Measurements from ENCODE around the gene SARNP. TPM values are rescaled to one million over a fixed set of nuclear protein-coding genes. Genes with fewer than 3 reads are reported as not detected.

Gene SARNP
- total RNA-seq, 1 donor from 2014 or later: 266 TPM

GRCh38 chr12:55797550-55797949 is 20.0 kb downstream of the SARNP start:
- H3K4me1 ChIP-seq: peaks cover 10% of the 10 kb centered on the region
- H3K27ac ChIP-seq: no peak overlapping the region
- no peaks in the 10 kb centered on the region for H3K9me3 Mint-ChIP-seq
- peaks cover 23% of the 10 kb centered on the region for H3K36me3 Mint-ChIP-seq
- H4K20me1 ChIP-seq (ENCODE audit: low read depth): peaks cover 57% of the 10 kb centered on the region
- no peak overlapping the region for H3K4me2 ChIP-seq
- no peak overlapping the region for H3K4me3 ChIP-seq
- H3K4me1 Mint-ChIP-seq: peaks cover 4% of the 10 kb centered on the region
- H3F3A ChIP-seq (ENCODE audit: low read depth): peaks cover 31% of the 10 kb centered on the region
- H3K9ac ChIP-seq: no peak overlapping the region
- no peak overlapping the region for H3K4me3 Mint-ChIP-seq
- H3K27ac Mint-ChIP-seq: no peak overlapping the region
- no peak for DNase-seq (ENCODE audit: low spot score)
- TF ChIP-seq EZH2phosphoT487 (IDR thresholded peaks at IDR 0.05): no peak
- no peak for TF ChIP-seq CTCF (IDR thresholded peaks at IDR 0.05)
- TF ChIP-seq EZH2 (IDR thresholded peaks at IDR 0.05): no peak
- no peaks in the 10 kb centered on the region for H3K27me3 Mint-ChIP-seq (ENCODE audit: insufficient read depth, low read depth)
- peaks cover 68% of the 10 kb centered on the region for H3K79me2 ChIP-seq (ENCODE audit: low read depth)
- H3K9me3 ChIP-seq (ENCODE audit: low read depth): no peaks in the 10 kb centered on the region
- H3K36me3 ChIP-seq: peaks cover 30% of the 10 kb centered on the region
- no peak overlapping the region for H2AFZ ChIP-seq (replicated peaks)
- no peaks in the 10 kb centered on the region for H3K27me3 ChIP-seq

- no peak overlapping the region for H3K27ac Mint-ChIP-seq
These were observed 20.5 kb downstream of the SARNP start for GRCh38 chr12:55797068-55797467.

GRCh38 chr12:55795950-55796349 is 21.6 kb downstream of the SARNP start:
- Mint-ChIP-seq H3K4me1 (peaks cover 4% of the 10 kb centered on the region), H3K27me3 (ENCODE audit: insufficient read depth, low read depth) (no peaks in the 10 kb centered on the region), H3K9me3 (no peaks in the 10 kb centered on the region), H3K36me3 (peaks cover 27% of the 10 kb centered on the region), H3K27ac (no peak overlapping the region), H3K4me3 (no peak overlapping the region)
- H3K4me2 ChIP-seq: no peak overlapping the region
- peaks cover 31% of the 10 kb centered on the region for H3K36me3 ChIP-seq
- peaks cover 41% of the 10 kb centered on the region for H4K20me1 ChIP-seq (ENCODE audit: low read depth)
- no peak overlapping the region for H2AFZ ChIP-seq (replicated peaks)
- H3F3A ChIP-seq (ENCODE audit: low read depth): peaks cover 37% of the 10 kb centered on the region
- H3K27ac ChIP-seq: no peak overlapping the region
- TF ChIP-seq EZH2phosphoT487 (IDR thresholded peaks at IDR 0.05) (no peak), EZH2 (IDR thresholded peaks at IDR 0.05) (no peak), CTCF (IDR thresholded peaks at IDR 0.05) (no peak)
- no peak for DNase-seq (ENCODE audit: low spot score)
- peaks cover 54% of the 10 kb centered on the region for H3K79me2 ChIP-seq (ENCODE audit: low read depth)
- H3K9ac ChIP-seq: no peak overlapping the region
- H3K4me1 ChIP-seq: peaks cover 10% of the 10 kb centered on the region
- no peaks in the 10 kb centered on the region for H3K9me3 ChIP-seq (ENCODE audit: low read depth)
- no peaks in the 10 kb centered on the region for H3K27me3 ChIP-seq
- H3K4me3 ChIP-seq: no peak overlapping the region

More at GRCh38 chr12:55797068-55797467, 20.5 kb downstream of the SARNP start:
- Mint-ChIP-seq H3K27me3 (ENCODE audit: insufficient read depth, low read depth) (no peaks in the 10 kb centered on the region), H3K9me3 (no peaks in the 10 kb centered on the region), H3K36me3 (peaks cover 25% of the 10 kb centered on the region), H3K4me3 (no peak overlapping the region), H3K4me1 (peaks cover 4% of the 10 kb centered on the region)
- H2AFZ ChIP-seq (replicated peaks): no peak overlapping the region
- H3K79me2 ChIP-seq (ENCODE audit: low read depth): peaks cover 65% of the 10 kb centered on the region
- peaks cover 10% of the 10 kb centered on the region for H3K4me1 ChIP-seq
- no peak for TF ChIP-seq EZH2phosphoT487 (IDR thresholded peaks at IDR 0.05)
- TF ChIP-seq CTCF (IDR thresholded peaks at IDR 0.05): peak; percentile 71
- no peak for TF ChIP-seq EZH2 (IDR thresholded peaks at IDR 0.05)
- peaks cover 32% of the 10 kb centered on the region for H3F3A ChIP-seq (ENCODE audit: low read depth)
- peaks cover 52% of the 10 kb centered on the region for H4K20me1 ChIP-seq (ENCODE audit: low read depth)
- H3K4me2 ChIP-seq: no peak overlapping the region
- H3K27me3 ChIP-seq: no peaks in the 10 kb centered on the region
- no peak overlapping the region for H3K4me3 ChIP-seq
- H3K9ac ChIP-seq: no peak overlapping the region
- peaks cover 29% of the 10 kb centered on the region for H3K36me3 ChIP-seq
- H3K9me3 ChIP-seq (ENCODE audit: low read depth): no peaks in the 10 kb centered on the region
- H3K27ac ChIP-seq: no peak overlapping the region
- peak; percentile 78 for DNase-seq (ENCODE audit: low spot score)
